OCI-LY3 (cell line): ENCODE measurements around the gene MARCHF9.
"Not testable (repeated sequence)": the region's sequence is repeated elsewhere in the genome, so short reads cannot be mapped to it uniquely, and the experiment has no call there.

ENCODE experiments used
- H2AFZ ChIP-seq: fragments of 200-600, 300-600 bp; shearing (Covaris generic); 2 replicates; pipeline ENCODE4 v1.6.0; 2014; ENCODE audit warnings: antibody characterized with exemption, low read depth, low read length
- H3K27ac ChIP-seq: fragments of 200-600, 300-600 bp; sonication (generic); 2 replicates; pipeline ENCODE4 v1.5.1; 2014; ENCODE audit warnings: mild to moderate bottlenecking, low read length, moderate library complexity, mixed read lengths
- H3K27me3 ChIP-seq: fragments of 200-600, 300-600 bp; sonication (generic); 2 replicates; pipeline ENCODE4 v1.6.1; 2014; ENCODE audit warnings: low read depth, low read length, mixed read lengths
- H3K36me3 ChIP-seq: fragments of 200-600, 300-600 bp; sonication (generic); replicated peaks from 2 replicates; pipeline ENCODE3; 2014; ENCODE audit warnings: low read depth, low read length, mixed read lengths
- H3K4me1 ChIP-seq: fragments of 300-600, 200-600 bp; sonication (generic); 2 replicates; pipeline ENCODE4 v1.6.1; 2014; ENCODE audit warnings: low read length, mixed read lengths
- H3K4me2 ChIP-seq: fragments of 200-600, 300-600 bp; sonication (generic); 2 replicates; pipeline ENCODE4 v1.6.1; 2014; ENCODE audit warnings: low read length, mixed read lengths
- H3K4me3 ChIP-seq: fragments of 300-600, 200-600 bp; sonication (generic); 2 replicates; pipeline ENCODE4 v1.5.1; 2014; ENCODE audit warnings: antibody characterized with exemption, mild to moderate bottlenecking, low read length, moderate library complexity
- H3K79me2 ChIP-seq: fragments of 300-600, 200-600 bp; shearing (Covaris generic); 2 replicates; pipeline ENCODE4 v1.6.1; 2014; ENCODE audit warnings: mild to moderate bottlenecking, low read length, mixed read lengths
- H3K9ac ChIP-seq: fragments of 300-600, 200-600 bp; shearing (Covaris generic); 2 replicates; pipeline ENCODE4 v1.6.0; 2014; ENCODE audit warnings: mild to moderate bottlenecking, low read length, moderate library complexity
- H3K9me3 ChIP-seq: fragments of 200-600, 300-600 bp; shearing (Covaris generic); 2 replicates; pipeline ENCODE4 v1.6.1; 2014; ENCODE audit warnings: low read length, mixed read lengths; ENCODE audit not compliant: insufficient read depth
- H4K20me1 ChIP-seq: fragments of 200-600, 300-600 bp; sonication (generic); 2 replicates; pipeline ENCODE4 v1.6.1; 2016; ENCODE audit warnings: low read length, mixed read lengths; ENCODE audit not compliant: insufficient read depth
- CTCF ChIP-seq: fragments of 200-600, 300-600 bp; sonication (generic); IDR thresholded peaks from 2 replicates; pipeline ENCODE4 v1.5.1; 2014; ENCODE audit warnings: antibody characterized with exemption, low read length, low read depth
- EZH2phosphoT487 ChIP-seq: fragments of 200-600 bp; shearing (Covaris generic); IDR thresholded peaks from 2 replicates; pipeline ENCODE4 v1.6.1; 2018; ENCODE audit warnings: antibody characterized with exemption, mixed run types, low read depth

MARCHF9 gene

DNA sequence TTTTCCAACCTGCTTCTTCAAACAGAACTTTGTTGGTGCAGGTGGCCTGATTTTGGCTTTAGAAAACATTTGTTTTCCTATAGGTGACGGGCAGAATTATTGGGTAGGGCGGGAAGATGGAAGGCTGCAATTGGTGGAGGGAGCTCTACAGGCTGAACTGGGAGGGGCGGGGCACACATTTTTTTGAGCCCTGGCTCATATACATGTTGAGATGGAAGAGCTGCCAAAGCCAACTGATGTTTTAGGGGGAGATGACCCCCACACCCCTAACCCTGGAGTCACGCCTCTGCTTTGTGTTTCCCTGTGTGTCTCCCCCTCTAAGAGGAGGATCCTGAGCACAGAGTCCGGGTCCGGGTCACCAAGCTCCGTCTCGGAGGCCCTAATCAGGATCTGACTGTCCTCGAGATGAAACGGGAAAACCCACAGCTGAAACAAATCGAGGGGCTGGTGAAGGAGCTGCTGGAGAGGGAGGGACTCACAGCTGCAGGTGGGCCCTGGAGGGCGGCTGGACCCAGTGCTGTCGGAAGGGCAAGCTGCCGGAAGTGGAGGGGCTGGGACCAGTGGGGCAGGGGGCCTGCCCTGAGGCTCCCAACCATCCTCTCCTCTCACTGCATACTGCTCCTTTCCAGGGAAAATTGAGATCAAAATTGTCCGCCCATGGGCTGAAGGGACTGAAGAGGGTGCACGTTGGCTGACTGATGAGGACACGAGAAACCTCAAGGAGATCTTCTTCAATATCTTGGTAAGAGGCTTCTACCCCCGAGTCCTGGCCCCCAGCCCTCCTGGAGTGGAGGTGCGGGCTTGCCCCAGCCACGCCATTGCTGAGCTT, 34.9 kb upstream of the MARCHF9 start:
- H4K20me1 ChIP-seq: no peaks in the 10 kb centered on the region
- H3K4me2 ChIP-seq: no peak overlapping the region
- no peaks in the 10 kb centered on the region for H3K27me3 ChIP-seq
- no peaks in the 10 kb centered on the region for H3K79me2 ChIP-seq
- no peak for TF ChIP-seq EZH2phosphoT487
- TF ChIP-seq CTCF: no peak
- no peak overlapping the region for H2AFZ ChIP-seq
- no peak overlapping the region for H3K27ac ChIP-seq
- no peaks in the 10 kb centered on the region for H3K9me3 ChIP-seq
- no peaks in the 10 kb centered on the region for H3K4me1 ChIP-seq
- H3K9ac ChIP-seq: no peak overlapping the region
- peaks cover 17% of the 10 kb centered on the region for H3K36me3 ChIP-seq
- H3K4me3 ChIP-seq: no peak overlapping the region

DNA sequence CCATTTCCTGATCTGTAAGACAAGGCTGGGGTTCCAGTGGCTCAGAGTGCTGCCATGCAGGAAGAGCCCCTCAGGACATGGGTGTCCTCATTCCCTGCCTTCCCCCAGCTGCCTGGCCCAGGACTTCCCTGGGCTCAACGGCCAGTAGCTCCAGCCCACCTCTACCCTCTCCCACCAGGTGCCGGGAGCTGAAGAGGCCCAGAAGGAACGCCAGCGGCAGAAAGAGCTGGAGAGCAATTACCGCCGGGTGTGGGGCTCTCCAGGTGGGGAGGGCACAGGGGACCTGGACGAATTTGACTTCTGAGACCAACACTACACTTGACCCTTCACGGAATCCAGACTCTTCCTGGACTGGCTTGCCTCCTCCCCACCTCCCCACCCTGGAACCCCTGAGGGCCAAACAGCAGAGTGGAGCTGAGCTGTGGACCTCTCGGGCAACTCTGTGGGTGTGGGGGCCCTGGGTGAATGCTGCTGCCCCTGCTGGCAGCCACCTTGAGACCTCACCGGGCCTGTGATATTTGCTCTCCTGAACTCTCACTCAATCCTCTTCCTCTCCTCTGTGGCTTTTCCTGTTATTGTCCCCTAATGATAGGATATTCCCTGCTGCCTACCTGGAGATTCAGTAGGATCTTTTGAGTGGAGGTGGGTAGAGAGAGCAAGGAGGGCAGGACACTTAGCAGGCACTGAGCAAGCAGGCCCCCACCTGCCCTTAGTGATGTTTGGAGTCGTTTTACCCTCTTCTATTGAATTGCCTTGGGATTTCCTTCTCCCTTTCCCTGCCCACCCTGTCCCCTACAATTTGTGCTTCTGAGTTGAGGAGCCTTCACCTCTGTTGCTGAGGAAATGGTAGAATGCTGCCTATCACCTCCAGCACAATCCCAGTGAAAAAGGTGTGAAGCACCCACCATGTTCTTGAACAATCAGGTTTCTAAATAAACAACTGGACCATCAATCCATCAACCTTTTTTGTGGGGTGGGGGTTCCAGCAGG, 34.0 kb upstream of the MARCHF9 start:
- Histone ChIP-seq H3K4me1 (no peaks in the 10 kb centered on the region), H3K27ac (no peak overlapping the region), H3K9me3 (no peaks in the 10 kb centered on the region), H3K4me2 (no peak overlapping the region), H3K9ac (no peak overlapping the region), H3K4me3 (no peak overlapping the region), H4K20me1 (no peaks in the 10 kb centered on the region), H2AFZ (no peak overlapping the region), H3K79me2 (no peaks in the 10 kb centered on the region), H3K36me3 (peaks cover 19% of the 10 kb centered on the region), H3K27me3 (no peaks in the 10 kb centered on the region)
- TF ChIP-seq EZH2phosphoT487 (no peak), CTCF (no peak)

DNA sequence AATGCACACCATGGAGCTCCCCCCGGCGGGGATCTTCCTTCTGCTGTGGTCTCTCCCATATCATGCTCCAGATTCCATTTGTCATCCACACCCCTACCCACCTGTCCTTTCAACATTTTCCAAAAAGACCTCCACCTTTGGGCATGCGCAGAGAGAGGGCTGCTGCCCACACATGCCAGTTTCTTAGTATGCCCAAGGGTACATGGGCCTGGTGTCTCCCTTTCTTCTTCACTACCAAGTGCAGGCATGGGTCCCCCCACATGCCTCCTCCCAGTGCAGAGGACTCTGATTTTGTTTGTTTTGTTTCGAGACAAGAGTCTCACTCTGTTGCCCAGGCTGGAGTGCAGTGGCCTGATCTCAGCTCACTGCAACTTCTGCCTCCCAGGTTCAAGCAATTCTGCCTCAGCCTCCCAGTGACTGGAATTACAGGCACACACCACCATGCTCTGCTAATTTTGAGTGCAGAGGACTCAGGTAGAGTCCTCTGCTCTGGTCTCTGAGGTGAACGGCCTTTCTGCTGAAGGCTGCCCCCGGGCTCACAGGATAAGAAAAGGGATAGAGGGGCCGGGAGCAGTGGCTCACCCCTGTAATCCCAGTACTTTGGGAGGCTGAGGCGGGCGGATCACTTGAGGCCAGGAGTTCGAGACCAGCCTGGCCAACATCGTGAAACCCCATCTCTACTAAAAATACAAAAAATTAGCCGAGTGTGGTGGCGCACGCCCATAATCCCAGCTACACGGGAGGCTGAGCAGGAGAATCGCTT, 32.9 kb upstream of the MARCHF9 start:
- H3K27me3 ChIP-seq, H3K9me3 ChIP-seq, H2AFZ ChIP-seq, H3K4me1 ChIP-seq, H3K79me2 ChIP-seq, H4K20me1 ChIP-seq, H3K9ac ChIP-seq, H3K4me3 ChIP-seq, H3K4me2 ChIP-seq, H3K27ac ChIP-seq: not testable (repeated sequence)
- H3K36me3 ChIP-seq: peaks cover 18% of the 10 kb centered on the region

- no peaks in the 10 kb centered on the region for H3K79me2 ChIP-seq
- H3K4me3 ChIP-seq: no peak overlapping the region
- no peaks in the 10 kb centered on the region for H3K4me1 ChIP-seq
- no peak overlapping the region for H3K27ac ChIP-seq
- TF ChIP-seq EZH2phosphoT487 (no peak), CTCF (no peak)
- no peaks in the 10 kb centered on the region for H4K20me1 ChIP-seq
- H3K9ac ChIP-seq: no peak overlapping the region
- peaks cover 21% of the 10 kb centered on the region for H3K36me3 ChIP-seq
- no peaks in the 10 kb centered on the region for H3K27me3 ChIP-seq
- H2AFZ ChIP-seq: no peak overlapping the region
- H3K9me3 ChIP-seq: no peaks in the 10 kb centered on the region
- H3K4me2 ChIP-seq: no peak overlapping the region
Measured at GRCh38 chr12:57722716-57723629, 31.9 kb upstream of the MARCHF9 start.
